ENCODE results near the gene XRCC3. TPM values are rescaled to one million over a fixed set of nuclear protein-coding genes. Genes with fewer than 3 reads are reported as not detected.

Gene XRCC3
- total RNA-seq, 1 experiment from 2014 or later, result 36.8 TPM

GRCh38 chr14:103725739-103726395, 10.6 kb upstream of the XRCC3 start:
- DNase-seq (ENCODE audit: low read depth, low spot score), result no peak
- Histone ChIP-seq H3K4me1 (ENCODE audit: control insufficient read depth, insufficient read depth, low read length) (no peaks in the 10 kb centered on the region; the same call in 1 of the 2 replicates), H3K4me3 (ENCODE audit: low read depth in 2 of 2, low read length in 2 of 2) (no peak overlapping the region), H3K9me3 (ENCODE audit: control insufficient read depth, insufficient read depth, low read depth, low read length) (no peaks in the 10 kb centered on the region), H3K27ac (ENCODE audit: low read length) (no peak overlapping the region), H3K36me3 (ENCODE audit: control insufficient read depth, insufficient read depth, low read length) (no peaks in the 10 kb centered on the region), H3K27me3 (ENCODE audit: control insufficient read depth, insufficient read depth, low read length) (no peaks in the 10 kb centered on the region)
- intact Hi-C loops (cut with micrococcal nuclease; ENCODE audit: unreplicated experiment), result no loop called here
- no TSS peak for BruUV-seq (replicated peaks)
- ChIA-PET CTCF (no interaction called here), POLR2A (no interaction called here)
- in situ Hi-C loops (cut with HindIII; ENCODE audit: low pct_unique_long_range_greater_than_20kb, low sequenced_read_pairs), result no loop called here
- ATAC-seq, result no peak
- TF ChIP-seq SIN3A (IDR thresholded peaks at IDR 0.05; ENCODE audit: borderline replicate concordance, insufficient read depth, low read depth, low read length) (no peak), CTCF (IDR thresholded peaks at IDR 0.05) (no peak), REST (IDR thresholded peaks at IDR 0.05; ENCODE audit: insufficient read depth in 1 of 2, low read depth in 2 of 2, low read length in 1 of 2) (no peak), POLR2AphosphoS5 (IDR thresholded peaks at IDR 0.05; ENCODE audit: low read depth, low read length) (no peak), TCF7L2 (IDR thresholded peaks at IDR 0.05; ENCODE audit: low read depth, low read length) (no peak)

GRCh38 chr14:103725001-103725682, 9.9 kb upstream of the XRCC3 start:
- H3K9me3 ChIP-seq (ENCODE audit: control insufficient read depth, insufficient read depth, low read depth, low read length), result no peaks in the 10 kb centered on the region
- no TSS peak for BruUV-seq (replicated peaks)
- ChIA-PET POLR2A (no interaction called here), CTCF (no interaction called here)
- no peaks in the 10 kb centered on the region for H3K27me3 ChIP-seq (ENCODE audit: control insufficient read depth, insufficient read depth, low read length)
- no peak for TF ChIP-seq REST (IDR thresholded peaks at IDR 0.05; ENCODE audit: insufficient read depth in 1 of 2, low read depth in 2 of 2, low read length in 1 of 2)
- TF ChIP-seq SIN3A (IDR thresholded peaks at IDR 0.05; ENCODE audit: borderline replicate concordance, insufficient read depth, low read depth, low read length), result no peak
- no peak for TF ChIP-seq POLR2AphosphoS5 (IDR thresholded peaks at IDR 0.05; ENCODE audit: low read depth, low read length)
- TF ChIP-seq TCF7L2 (IDR thresholded peaks at IDR 0.05; ENCODE audit: low read depth, low read length), result no peak
- TF ChIP-seq CTCF (IDR thresholded peaks at IDR 0.05), result no peak
- H3K36me3 ChIP-seq (ENCODE audit: control insufficient read depth, insufficient read depth, low read length), result no peaks in the 10 kb centered on the region
- in situ Hi-C loops (cut with HindIII; ENCODE audit: low pct_unique_long_range_greater_than_20kb, low sequenced_read_pairs) (no loop called here), intact Hi-C loops (cut with micrococcal nuclease; ENCODE audit: unreplicated experiment) (no loop called here)
- ATAC-seq (0 out of 2 replicates have a peak, but pooled peaks have one; percentile 19), DNase-seq (ENCODE audit: low read depth, low spot score) (no peak)
- no peak overlapping the region for H3K4me3 ChIP-seq (ENCODE audit: low read depth in 2 of 2, low read length in 2 of 2)
- H3K27ac ChIP-seq (ENCODE audit: low read length), result no peak overlapping the region
- H3K4me1 ChIP-seq (ENCODE audit: control insufficient read depth, insufficient read depth, low read length), result no peaks in the 10 kb centered on the region; the same call in 1 of the 2 replicates

Measured in Panc1 (cell line).